H1 (cell line): Measurements from ENCODE around the gene PARD3. TPM values are rescaled to one million over a fixed set of nuclear protein-coding genes. Genes with fewer than 3 reads are reported as not detected.

Experiments used
- BRCA1 ChIP-seq: IDR thresholded peaks from 2 replicates; pipeline ENCODE4 v1.6.1; 2012; ENCODE audit warnings: low read depth, low read length, improper control_type of control experiment
- GABPA ChIP-seq: IDR thresholded peaks from 2 replicates; pipeline ENCODE4 v1.6.1; 2011; ENCODE audit warnings: mild to moderate bottlenecking, low read length, moderate library complexity, borderline replicate concordance; ENCODE audit not compliant: insufficient read depth
- polyA plus RNA-seq, 7 experiments: library from polyadenylated mRNA; depleted of rRNA in 3 of 7; stranded (reverse) in 5 of 7; unstranded in 2 of 7; fragments of >200 nt in 5 of 7; fragments of 200-250 nt in 2 of 7; gene quantifications; 1 replicate in 5 of 7; 2 replicates in 1 of 7; 4 replicates in 1 of 7; pipeline versions ENCODE4 v1.2.1 to v1.2.3, GENCODE V29; 2011 to 2013; ENCODE audit warnings: missing spikeins in 2 of 7, mixed read lengths in 2 of 7
- total RNA-seq: library from RNA; stranded (reverse); fragmentation: NEBNext Ultra II Directional; extraction: Animal tissue kit (Norgen Biotek cat#: 25700); gene quantifications from 2 replicates; pipeline ENCODE4 v1.2.1, GENCODE V29; 2021
- TF ChIP-seq, protein P1 (sequence below), 3 experiments: IDR thresholded peaks; 1 replicate in 2 of 3; 2 replicates in 1 of 3; pipeline versions ENCODE4 v1.5.1 to v1.6.1; 2011; ENCODE audit warnings: low read length in 3 of 3, mild to moderate bottlenecking in 3 of 3, inconsistent platforms in 2 of 3, low read depth in 1 of 3, moderate library complexity in 1 of 3; ENCODE audit not compliant: insufficient read depth in 1 of 3; ENCODE audit errors: control extremely low read depth in 1 of 3

PARD3 gene
- total and polyA plus RNA-seq, 2 of the 8 experiments (the other 6 are each of a cell fraction or from before 2014, with no cell fraction given), result 19.7 to 49.1 TPM

DNA sequence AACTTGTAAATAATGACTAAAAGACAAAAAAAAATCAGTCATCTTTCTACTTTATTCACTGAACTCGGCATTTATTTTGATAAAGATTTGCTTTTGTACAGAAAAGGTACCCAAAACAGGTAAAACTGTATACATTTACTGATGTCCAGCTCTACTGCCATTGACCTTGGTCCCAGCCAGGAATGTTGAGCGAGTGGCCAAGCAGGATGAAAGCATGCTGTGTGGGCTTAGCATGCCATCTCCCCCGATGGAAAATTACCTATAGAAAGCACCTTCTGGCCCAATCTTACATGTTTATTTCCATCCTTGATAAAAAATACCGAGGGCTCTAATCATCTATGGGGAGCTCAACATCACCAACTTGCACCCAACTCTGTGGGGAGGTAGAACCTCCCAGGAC is 6.8 kb downstream of the PARD3 start (continued):
- TF ChIP-seq, protein P1, sequence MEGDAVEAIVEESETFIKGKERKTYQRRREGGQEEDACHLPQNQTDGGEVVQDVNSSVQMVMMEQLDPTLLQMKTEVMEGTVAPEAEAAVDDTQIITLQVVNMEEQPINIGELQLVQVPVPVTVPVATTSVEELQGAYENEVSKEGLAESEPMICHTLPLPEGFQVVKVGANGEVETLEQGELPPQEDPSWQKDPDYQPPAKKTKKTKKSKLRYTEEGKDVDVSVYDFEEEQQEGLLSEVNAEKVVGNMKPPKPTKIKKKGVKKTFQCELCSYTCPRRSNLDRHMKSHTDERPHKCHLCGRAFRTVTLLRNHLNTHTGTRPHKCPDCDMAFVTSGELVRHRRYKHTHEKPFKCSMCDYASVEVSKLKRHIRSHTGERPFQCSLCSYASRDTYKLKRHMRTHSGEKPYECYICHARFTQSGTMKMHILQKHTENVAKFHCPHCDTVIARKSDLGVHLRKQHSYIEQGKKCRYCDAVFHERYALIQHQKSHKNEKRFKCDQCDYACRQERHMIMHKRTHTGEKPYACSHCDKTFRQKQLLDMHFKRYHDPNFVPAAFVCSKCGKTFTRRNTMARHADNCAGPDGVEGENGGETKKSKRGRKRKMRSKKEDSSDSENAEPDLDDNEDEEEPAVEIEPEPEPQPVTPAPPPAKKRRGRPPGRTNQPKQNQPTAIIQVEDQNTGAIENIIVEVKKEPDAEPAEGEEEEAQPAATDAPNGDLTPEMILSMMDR (IDR thresholded peaks at IDR 0.05; ENCODE audit: control extremely low read depth in 1 of 3, insufficient read depth in 1 of 3, low read depth in 1 of 3, low read length in 3 of 3), result no peak
- TF ChIP-seq GABPA (no peak), BRCA1 (no peak)
